D721Med (cell line): ENCODE data around the gene C17orf100.

ENCODE experiments used
- DNase-seq: peaks from one replicate; pipeline ENCODE4 v3.0.0; 2011; ENCODE audit warnings: low spot score; ENCODE audit not compliant: insufficient read length
- FAIRE-seq: peaks from 2 replicates; lab custom pipeline; 2011; peaks lifted over from hg19 to GRCh38; lab: Jason Lieb, UNC
- TF ChIP-seq, protein P1 (sequence below): IDR thresholded peaks from 2 replicates; pipeline ENCODE4 v1.5.1; 2012; ENCODE audit warnings: mild to moderate bottlenecking, control low read depth; ENCODE audit not compliant: insufficient read depth; ENCODE audit errors: missing control alignments

Gene C17orf100

DNA sequence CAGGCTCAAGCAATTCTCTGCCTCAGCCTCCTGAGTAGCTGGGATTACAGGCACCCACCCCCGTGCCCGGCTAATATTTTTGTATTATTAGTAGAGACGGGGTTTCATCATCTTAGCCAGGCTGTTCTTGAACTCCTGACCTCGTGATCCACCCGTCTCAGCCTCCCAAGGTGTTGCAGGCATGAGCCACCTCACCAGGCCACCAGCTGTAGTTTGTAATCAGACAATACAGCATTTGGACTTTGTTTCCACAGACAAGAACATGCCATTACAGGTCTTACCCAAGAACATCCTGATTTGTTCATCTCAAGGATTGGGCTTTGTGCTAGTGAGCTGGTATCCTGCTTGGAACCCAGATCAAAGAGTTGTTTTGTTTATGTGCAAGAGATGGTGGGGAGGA lies 30.1 kb downstream of the C17orf100 start:
- TF ChIP-seq, protein P1, sequence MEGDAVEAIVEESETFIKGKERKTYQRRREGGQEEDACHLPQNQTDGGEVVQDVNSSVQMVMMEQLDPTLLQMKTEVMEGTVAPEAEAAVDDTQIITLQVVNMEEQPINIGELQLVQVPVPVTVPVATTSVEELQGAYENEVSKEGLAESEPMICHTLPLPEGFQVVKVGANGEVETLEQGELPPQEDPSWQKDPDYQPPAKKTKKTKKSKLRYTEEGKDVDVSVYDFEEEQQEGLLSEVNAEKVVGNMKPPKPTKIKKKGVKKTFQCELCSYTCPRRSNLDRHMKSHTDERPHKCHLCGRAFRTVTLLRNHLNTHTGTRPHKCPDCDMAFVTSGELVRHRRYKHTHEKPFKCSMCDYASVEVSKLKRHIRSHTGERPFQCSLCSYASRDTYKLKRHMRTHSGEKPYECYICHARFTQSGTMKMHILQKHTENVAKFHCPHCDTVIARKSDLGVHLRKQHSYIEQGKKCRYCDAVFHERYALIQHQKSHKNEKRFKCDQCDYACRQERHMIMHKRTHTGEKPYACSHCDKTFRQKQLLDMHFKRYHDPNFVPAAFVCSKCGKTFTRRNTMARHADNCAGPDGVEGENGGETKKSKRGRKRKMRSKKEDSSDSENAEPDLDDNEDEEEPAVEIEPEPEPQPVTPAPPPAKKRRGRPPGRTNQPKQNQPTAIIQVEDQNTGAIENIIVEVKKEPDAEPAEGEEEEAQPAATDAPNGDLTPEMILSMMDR: no peak
- no peak for FAIRE-seq
- no peak for DNase-seq

DNA sequence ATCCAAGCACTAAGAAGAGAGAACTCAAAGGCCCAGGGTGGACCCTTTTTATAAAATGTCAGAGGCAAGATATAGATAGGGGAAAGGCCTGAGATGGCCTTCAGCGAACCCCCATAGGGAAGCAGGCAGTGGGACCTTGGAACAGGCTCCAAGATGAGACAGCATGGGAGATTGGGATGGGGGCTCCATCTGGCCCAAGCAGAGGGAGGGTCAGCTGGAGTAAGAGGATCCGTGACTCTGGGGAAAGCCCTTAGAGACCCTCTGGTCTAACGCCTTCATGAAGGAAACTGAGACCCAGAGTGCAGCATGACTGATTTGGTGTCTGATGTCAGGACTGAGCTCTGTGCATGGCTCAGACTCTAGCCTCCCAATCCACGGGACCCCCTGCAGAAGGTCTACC lies 30.8 kb downstream of the C17orf100 start:
- DNase-seq (no peak), FAIRE-seq (no peak)
- TF ChIP-seq, protein P1: no peak

DNA sequence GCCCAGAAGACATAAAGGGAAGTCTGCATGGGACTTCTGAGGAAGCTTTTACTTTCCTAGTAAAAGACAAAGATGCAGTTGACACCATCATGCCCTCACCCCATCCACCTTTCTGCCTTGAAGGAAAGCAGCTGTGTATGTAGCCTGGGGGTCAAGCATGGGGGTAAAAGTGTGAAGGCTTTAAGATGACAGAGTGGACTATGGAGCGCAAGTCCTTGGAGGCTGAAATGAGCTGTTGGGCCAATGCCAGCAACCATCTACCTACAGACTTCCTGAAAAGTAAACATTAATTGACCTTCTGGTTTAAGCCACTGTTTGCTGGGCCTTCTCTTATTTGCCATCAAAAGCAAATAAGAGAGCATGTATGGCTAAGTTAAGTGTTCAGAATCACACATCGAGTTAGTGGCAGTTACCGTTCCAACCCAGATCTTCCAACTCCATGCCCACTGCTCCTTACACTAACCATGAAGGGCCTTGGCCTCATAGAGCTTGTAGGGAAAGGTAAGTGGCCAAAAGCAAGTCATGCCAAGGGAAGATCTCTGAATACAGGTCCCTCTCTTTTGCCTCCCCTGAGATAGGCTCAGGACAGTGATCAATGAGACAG lies 31.6 kb downstream of the C17orf100 start:
- TF ChIP-seq, protein P1: no peak
- FAIRE-seq: no peak
- no peak for DNase-seq

DNA sequence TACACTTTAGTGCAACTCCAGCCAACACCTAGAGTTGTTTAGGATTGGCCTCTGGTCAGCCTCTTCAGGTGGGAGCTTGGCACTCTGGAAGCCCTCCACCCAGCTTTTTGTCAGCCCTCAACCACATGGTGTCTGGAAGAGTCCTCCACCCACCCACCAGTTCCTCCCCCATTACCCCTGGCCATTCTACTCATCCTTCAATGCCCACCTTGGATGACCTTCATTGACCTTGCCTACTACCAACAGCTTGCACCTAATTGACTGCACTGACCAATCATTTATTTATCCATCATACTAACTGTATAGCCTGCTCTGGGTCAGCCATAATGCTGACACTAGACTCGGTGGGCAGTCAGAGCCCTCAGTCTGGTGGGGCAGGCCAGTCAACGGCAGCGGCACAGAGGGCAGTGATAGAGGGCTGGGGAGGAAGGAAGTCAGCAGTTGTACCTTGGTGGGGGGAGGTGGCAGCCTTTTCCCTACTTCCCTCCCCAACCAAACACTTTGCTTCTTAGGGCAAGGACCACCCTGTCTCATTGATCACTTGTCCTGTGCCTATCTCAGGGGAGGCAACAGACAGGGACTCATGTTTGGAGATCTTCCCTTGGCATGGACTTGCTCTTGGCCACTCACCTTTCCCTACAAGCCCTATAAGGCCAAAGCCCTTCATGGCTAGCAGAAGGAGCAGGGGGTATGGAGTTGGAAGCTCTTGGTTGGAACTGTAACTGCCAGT lies 32.3 kb downstream of the C17orf100 start:
- TF ChIP-seq, protein P1: no peak
- FAIRE-seq: no peak
- DNase-seq: no peak

DNA sequence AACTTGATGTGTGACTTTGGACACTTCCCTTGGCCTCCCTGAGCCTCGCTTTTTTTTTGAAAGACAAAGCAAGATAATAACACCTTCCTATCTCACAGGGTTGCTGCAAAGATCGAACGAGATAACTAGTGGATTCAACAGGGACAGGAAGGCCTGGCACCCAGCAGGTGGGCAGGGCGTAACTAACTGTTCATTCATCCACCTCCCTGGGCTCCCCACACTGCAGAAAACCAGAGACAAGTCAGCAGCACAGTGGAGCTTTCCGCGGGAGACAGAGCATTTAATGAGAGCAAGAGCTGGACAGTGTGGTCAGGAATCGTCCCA lies 32.9 kb downstream of the C17orf100 start:
- FAIRE-seq: no peak
- TF ChIP-seq, protein P1: no peak
- DNase-seq: no peak

DNA sequence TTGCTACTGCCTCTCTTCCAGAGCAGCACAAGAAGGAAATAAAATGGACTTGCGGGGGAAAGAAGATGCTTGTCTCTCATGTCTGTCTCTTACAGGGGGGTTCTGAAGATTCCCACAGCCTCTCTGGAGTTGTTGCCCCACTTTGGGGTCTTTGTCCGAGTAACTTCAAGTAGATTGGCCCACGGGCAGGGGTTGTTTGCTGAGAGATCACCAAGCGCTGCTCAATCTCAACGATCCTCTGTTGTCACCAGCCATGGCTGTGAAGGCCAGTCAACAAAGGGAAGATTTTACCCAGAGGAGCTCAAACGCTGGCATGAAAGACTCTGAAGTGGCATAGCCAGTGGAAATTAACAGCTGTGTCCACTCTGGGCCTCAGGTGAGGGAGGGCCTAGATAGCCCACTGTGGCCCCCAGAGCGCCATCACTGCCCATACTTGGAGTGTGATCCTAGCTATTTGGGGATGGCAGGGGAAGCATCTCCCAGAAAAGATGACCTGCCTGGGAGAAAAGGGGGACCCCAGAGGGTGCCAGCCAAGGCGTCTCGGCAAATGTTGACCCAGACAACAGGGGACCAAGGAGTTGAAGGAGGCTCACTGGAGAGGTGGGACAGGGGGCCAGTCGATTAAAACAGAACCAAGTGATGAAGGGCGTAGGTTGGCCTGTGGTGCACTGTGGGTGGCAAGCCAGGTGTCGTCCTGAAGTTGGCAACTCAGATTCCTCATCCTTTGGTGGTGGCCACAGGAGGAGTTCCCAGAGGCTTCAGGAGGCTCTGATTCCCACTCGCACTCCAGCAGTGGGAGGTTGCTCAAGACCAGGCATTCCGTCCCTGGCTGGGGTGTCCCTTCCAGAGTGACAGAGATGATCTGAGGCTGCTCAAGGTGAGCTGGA lies 33.6 kb downstream of the C17orf100 start:
- FAIRE-seq: no peak
- no peak for DNase-seq
- TF ChIP-seq, protein P1: no peak
